Uterus (tissue), 4 donors: ENCODE data around the gene PCDH20. TPM values are rescaled to one million over a fixed set of nuclear protein-coding genes. Genes with fewer than 3 reads are reported as not detected.

Source experiments
- DNase-seq, 2 donors: peaks; one replicate each; pipeline ENCODE4 v3.0.0-alpha.2; 2019 to 2020
- H3K27ac ChIP-seq, 2 donors: fragments of 200-600 bp; sonication (generic); 1 replicate in 1 of 2; 2 replicates in 1 of 2; pipeline ENCODE4 v1.5.1; 2016 to 2018
- H3K27me3 ChIP-seq, 2 donors: fragments of 200-600 bp; sonication (generic); one replicate each; pipeline ENCODE4 v1.5.1; 2018 to 2019; ENCODE audit warnings: control low read depth in 1 of 2
- H3K36me3 ChIP-seq, 2 donors: fragments of 200-600 bp; sonication (generic); one replicate each; pipeline ENCODE4 v1.5.1; 2019; ENCODE audit warnings: control low read depth in 1 of 2
- H3K4me1 ChIP-seq, 2 donors: fragments of 200-600 bp; sonication (generic); one replicate each; pipeline ENCODE4 v1.5.1; 2018 to 2019; ENCODE audit warnings: control low read depth in 1 of 2
- H3K4me3 ChIP-seq, 2 donors: fragments of 200-600 bp; sonication (generic); 1 replicate in 1 of 2; 2 replicates in 1 of 2; pipeline ENCODE4 v1.5.1; 2018 to 2019; ENCODE audit warnings: mild to moderate bottlenecking in 1 of 2
- H3K9me3 ChIP-seq, 2 donors: fragments of 200-600 bp; sonication (generic); one replicate each; pipeline ENCODE4 v1.5.1; 2019; ENCODE audit warnings: control low read depth in 1 of 2
- POLR2A ChIP-seq, 2 donors: fragments of 450-650 bp; IDR thresholded peaks; one replicate each; pipeline ENCODE4 v1.6.1; 2016; ENCODE audit warnings: antibody characterized with exemption in 2 of 2, mild to moderate bottlenecking in 1 of 2, moderate library complexity in 1 of 2
- intact Hi-C: fragments of 100-400 bp; cut with DNase I; formaldehyde crosslinking; loops from one replicate; pipeline ENCODE4 v1.15.1; 2023; ENCODE audit warnings: low total_unique reads
- total RNA-seq, 4 donors: library from RNA; depleted of rRNA in 3 of 4; stranded (reverse); fragments of >200 nt in 3 of 4; gene quantifications; one replicate each; pipeline versions ENCODE4 v1.1.0 to v1.2.4, GENCODE V29; 2014 to 2023
- TF ChIP-seq, protein P1 (sequence below), 4 experiments: fragments of 200-600 bp in 2 of 4; fragments of 450-650 bp in 2 of 4; sonication (generic) in 2 of 4; IDR thresholded peaks; one replicate each; pipeline ENCODE4 v1.5.1; 2016 to 2019; ENCODE audit warnings: antibody characterized with exemption in 4 of 4, mild to moderate bottlenecking in 2 of 4, moderate library complexity in 1 of 4
- donor health status: DM: yes; HTN: yes; CAD: no.

PCDH20 gene
- total RNA-seq, 4 donors from 2014 or later: 0.59 to 24.9 (median 2.0) TPM

- intact Hi-C loops: no loop called here
- H3K27me3 ChIP-seq: no peaks in the 10 kb centered on the region
- H3K27ac ChIP-seq: no peak overlapping the region
- no peaks in the 10 kb centered on the region for H3K9me3 ChIP-seq
- no peak for DNase-seq
- H3K36me3 ChIP-seq: no peaks in the 10 kb centered on the region
- no peaks in the 10 kb centered on the region for H3K4me1 ChIP-seq
- no peak overlapping the region for H3K4me3 ChIP-seq
- TF ChIP-seq, protein P1, sequence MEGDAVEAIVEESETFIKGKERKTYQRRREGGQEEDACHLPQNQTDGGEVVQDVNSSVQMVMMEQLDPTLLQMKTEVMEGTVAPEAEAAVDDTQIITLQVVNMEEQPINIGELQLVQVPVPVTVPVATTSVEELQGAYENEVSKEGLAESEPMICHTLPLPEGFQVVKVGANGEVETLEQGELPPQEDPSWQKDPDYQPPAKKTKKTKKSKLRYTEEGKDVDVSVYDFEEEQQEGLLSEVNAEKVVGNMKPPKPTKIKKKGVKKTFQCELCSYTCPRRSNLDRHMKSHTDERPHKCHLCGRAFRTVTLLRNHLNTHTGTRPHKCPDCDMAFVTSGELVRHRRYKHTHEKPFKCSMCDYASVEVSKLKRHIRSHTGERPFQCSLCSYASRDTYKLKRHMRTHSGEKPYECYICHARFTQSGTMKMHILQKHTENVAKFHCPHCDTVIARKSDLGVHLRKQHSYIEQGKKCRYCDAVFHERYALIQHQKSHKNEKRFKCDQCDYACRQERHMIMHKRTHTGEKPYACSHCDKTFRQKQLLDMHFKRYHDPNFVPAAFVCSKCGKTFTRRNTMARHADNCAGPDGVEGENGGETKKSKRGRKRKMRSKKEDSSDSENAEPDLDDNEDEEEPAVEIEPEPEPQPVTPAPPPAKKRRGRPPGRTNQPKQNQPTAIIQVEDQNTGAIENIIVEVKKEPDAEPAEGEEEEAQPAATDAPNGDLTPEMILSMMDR (IDR thresholded peaks at IDR 0.05): peak in 2 of 4 experiments; percentile 36 to 53
- no peak for TF ChIP-seq POLR2A (IDR thresholded peaks at IDR 0.05)
Measured at GRCh38 chr13:61410669-61411297, 4.9 kb downstream of the PCDH20 start.

- Histone ChIP-seq H3K36me3 (no peaks in the 10 kb centered on the region), H3K4me1 (no peaks in the 10 kb centered on the region), H3K9me3 (no peaks in the 10 kb centered on the region), H3K27ac (no peak overlapping the region), H3K4me3 (no peak overlapping the region), H3K27me3 (no peaks in the 10 kb centered on the region)
- no peak for DNase-seq
- intact Hi-C loops: no loop called here
- TF ChIP-seq, protein P1 (IDR thresholded peaks at IDR 0.05): no peak
- TF ChIP-seq POLR2A (IDR thresholded peaks at IDR 0.05): no peak
Measured at GRCh38 chr13:61410266-61410665, 5.4 kb downstream of the PCDH20 start.

DNA sequence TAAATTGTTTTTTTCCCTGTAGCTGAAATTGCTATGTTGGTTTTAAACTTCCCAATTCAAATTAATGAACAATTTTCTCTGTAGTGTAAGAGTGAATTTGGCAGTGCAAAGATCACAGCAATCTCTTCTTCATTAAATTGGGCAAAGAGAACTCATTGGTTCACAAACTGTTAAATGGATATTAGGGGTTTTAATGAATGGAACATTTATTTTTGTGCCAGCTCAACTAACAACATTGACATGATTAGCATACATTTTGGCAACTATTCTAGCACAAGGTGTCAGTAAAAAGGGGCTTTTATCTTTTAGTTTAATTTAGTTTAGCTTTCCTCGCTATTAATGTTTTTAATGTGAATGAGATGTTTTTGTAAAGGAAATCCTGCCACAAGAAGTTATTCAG lies 7.1 kb downstream of the PCDH20 start:
- no peak overlapping the region for H3K27ac ChIP-seq
- no peaks in the 10 kb centered on the region for H3K36me3 ChIP-seq
- H3K4me3 ChIP-seq: no peak overlapping the region
- H3K9me3 ChIP-seq: no peaks in the 10 kb centered on the region
- TF ChIP-seq POLR2A (IDR thresholded peaks at IDR 0.05): no peak
- TF ChIP-seq, protein P1 (IDR thresholded peaks at IDR 0.05): no peak
- no peaks in the 10 kb centered on the region for H3K27me3 ChIP-seq
- no peak for DNase-seq
- intact Hi-C loops: no loop called here
- no peaks in the 10 kb centered on the region for H3K4me1 ChIP-seq

GRCh38 chr13:61406275-61406674 lies 9.4 kb downstream of the PCDH20 start:
- H3K4me1 ChIP-seq: no peaks in the 10 kb centered on the region
- intact Hi-C loops: no loop called here
- TF ChIP-seq POLR2A (IDR thresholded peaks at IDR 0.05): no peak
- TF ChIP-seq, protein P1 (IDR thresholded peaks at IDR 0.05): no peak
- no peak for DNase-seq
- no peaks in the 10 kb centered on the region for H3K9me3 ChIP-seq
- H3K4me3 ChIP-seq: no peak overlapping the region
- H3K27ac ChIP-seq: no peak overlapping the region
- no peaks in the 10 kb centered on the region for H3K27me3 ChIP-seq
- no peaks in the 10 kb centered on the region for H3K36me3 ChIP-seq

DNA sequence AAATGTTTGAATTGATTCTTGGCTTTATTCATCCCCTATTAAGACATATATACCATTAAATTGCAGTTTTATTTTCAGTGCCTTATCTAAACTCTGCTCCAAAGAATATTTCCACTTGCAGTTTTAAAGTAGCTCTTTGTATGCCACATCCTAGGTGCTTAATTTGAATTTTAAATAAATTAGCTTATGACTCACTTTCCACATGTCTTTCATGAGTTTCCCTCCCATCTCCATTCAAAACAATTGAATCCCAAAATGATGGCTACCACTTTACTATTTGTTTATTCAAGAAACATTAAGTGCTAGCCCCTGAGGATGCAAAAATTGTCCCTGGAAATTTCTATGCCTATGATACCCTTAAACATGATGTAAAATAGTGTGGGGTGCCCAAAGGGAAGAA lies 19.5 kb downstream of the PCDH20 start:
- Histone ChIP-seq H3K27me3 (no peaks in the 10 kb centered on the region), H3K27ac (no peak overlapping the region), H3K4me1 (no peaks in the 10 kb centered on the region), H3K36me3 (no peaks in the 10 kb centered on the region), H3K9me3 (no peaks in the 10 kb centered on the region), H3K4me3 (no peak overlapping the region)
- TF ChIP-seq, protein P1 (IDR thresholded peaks at IDR 0.05): no peak
- TF ChIP-seq POLR2A (IDR thresholded peaks at IDR 0.05): no peak
- intact Hi-C loops: no loop called here
- no peak for DNase-seq
